Upper lobe of left lung (tissue), 6 donors: ENCODE data around the gene PAX2. TPM values are rescaled to one million over a fixed set of nuclear protein-coding genes. Genes with fewer than 3 reads are reported as not detected.
"Not testable (repeated sequence)": the region's sequence is repeated elsewhere in the genome, so short reads cannot be mapped to it uniquely, and the experiment has no call there.

Experiments
- ATAC-seq, 2 donors: fragments of 200-7000 bp; cut with Tn5 transposase; one replicate each; pipeline ENCODE4 v1.9.1; 2022; ENCODE audit warnings: mild to moderate bottlenecking in 2 of 2, moderate library complexity in 2 of 2; ENCODE audit not compliant: low FRiP score in 2 of 2
- DNase-seq, 2 donors: peaks; one replicate each; pipeline ENCODE4 v3.0.0-alpha.2; 2019 to 2020
- H3K27ac ChIP-seq, 4 donors: fragments of 200-600 bp; sonication (generic); one replicate each; pipeline ENCODE4 v1.5.1; 2016 to 2019
- H3K27me3 ChIP-seq, 4 donors: fragments of 200-600 bp; sonication (generic); one replicate each; pipeline ENCODE4 v1.5.1; 2017 to 2019
- H3K36me3 ChIP-seq, 4 donors: fragments of 200-600 bp; sonication (generic); one replicate each; pipeline ENCODE4 v1.5.1; 2016 to 2019
- H3K4me1 ChIP-seq, 4 donors: fragments of 200-600 bp; sonication (generic); one replicate each; pipeline ENCODE4 v1.5.1; 2018 to 2019
- H3K4me3 ChIP-seq, 4 donors: fragments of 200-600 bp; sonication (generic); one replicate each; pipeline ENCODE4 v1.5.1; 2017 to 2019; ENCODE audit warnings: mild to moderate bottlenecking in 2 of 4, moderate library complexity in 1 of 4
- H3K9me3 ChIP-seq, 4 donors: fragments of 200-600 bp; sonication (generic); one replicate each; pipeline ENCODE4 v1.5.1; 2018 to 2019
- EP300 ChIP-seq, 4 donors: sonication (generic); formaldehyde crosslinking; IDR thresholded peaks; one replicate each; pipeline ENCODE4 v1.5.1; 2017; ENCODE audit warnings: antibody characterized with exemption in 4 of 4, control low read depth in 2 of 4
- POLR2A ChIP-seq, 4 donors: fragments of 450-650 bp; IDR thresholded peaks; one replicate each; pipeline ENCODE4 v1.5.1; 2016 to 2017; ENCODE audit warnings: antibody characterized with exemption in 4 of 4, mild to moderate bottlenecking in 2 of 4
- POLR2AphosphoS5 ChIP-seq, 2 donors: sonication (generic); formaldehyde crosslinking; IDR thresholded peaks; one replicate each; pipeline ENCODE4 v1.5.1; 2017; ENCODE audit warnings: antibody characterized with exemption in 2 of 2
- WGBS, 2 donors: methylation state at CpG; one replicate each; pipeline ENCODE4 v1.1.5; 2017 to 2018; 5-methylcytosine and 5-hydroxymethylcytosine counted together
- total RNA-seq, 6 donors: library from RNA; depleted of rRNA in 4 of 6; stranded (reverse); fragments of >200 nt in 4 of 6; gene quantifications; one replicate each; pipeline versions ENCODE4 v1.1.0 to v1.2.1, GENCODE V29; 2016 to 2021
- TF ChIP-seq, protein P1 (sequence below), 6 experiments: fragments of 450-650 bp in 4 of 6; fragments of 200-600 bp in 2 of 6; sonication (generic) in 2 of 6; IDR thresholded peaks; one replicate each; pipeline ENCODE4 v1.5.1; 2016 to 2019; ENCODE audit warnings: antibody characterized with exemption in 6 of 6
- donor health status: DM: no; HTN: no; CAD: no; lungs with moderate emphysema.
- donor health status: DM: no; HTN: yes; CAD: no; lungs with severe emphysema.

Gene PAX2
- total RNA-seq, result under 1 TPM in 1 of 6 donors, not detected in 5; 0.07 TPM

DNA sequence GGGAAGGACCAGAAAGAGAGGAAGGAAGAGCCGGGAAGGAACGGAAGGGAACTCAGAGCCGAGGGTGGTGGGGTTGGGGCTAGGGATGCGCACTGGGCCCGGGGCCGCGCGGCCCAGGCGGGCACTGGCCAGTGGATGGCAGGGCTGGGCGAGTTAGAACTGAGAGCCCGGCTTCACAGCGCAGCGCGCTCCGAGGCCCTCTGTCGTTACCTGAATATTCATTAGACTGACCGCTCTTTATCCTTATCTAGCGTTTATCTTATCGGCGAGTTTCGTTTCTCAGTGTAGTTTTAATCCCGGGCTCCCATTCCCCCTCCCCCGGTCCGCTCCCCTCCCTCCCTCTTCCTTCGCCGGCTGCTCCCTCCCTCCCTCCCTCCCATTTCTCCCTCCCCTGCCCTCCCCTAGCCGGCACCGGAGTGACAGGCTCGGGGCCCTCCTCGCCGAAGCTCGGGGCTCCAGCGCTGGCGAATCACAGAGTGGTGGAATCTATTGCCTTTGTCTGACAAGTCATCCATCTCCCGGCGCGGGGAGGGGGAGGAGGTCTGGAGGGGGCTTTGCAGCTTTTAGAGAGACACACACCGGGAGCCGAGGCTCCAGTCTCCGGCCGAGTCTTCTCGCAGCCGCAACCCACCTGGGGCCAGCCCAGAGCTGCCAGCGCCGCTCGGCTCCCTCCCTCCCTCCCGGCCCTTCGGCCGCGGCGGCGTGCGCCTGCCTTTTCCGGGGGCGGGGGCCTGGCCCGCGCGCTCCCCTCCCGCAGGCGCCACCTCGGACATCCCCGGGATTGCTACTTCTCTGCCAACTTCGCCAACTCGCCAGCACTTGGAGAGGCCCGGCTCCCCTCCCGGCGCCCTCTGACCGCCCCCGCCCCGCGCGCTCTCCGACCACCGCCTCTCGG, at the start of gene PAX2:
Gene PAX2, plus strand, starts transcription at position 596 of the 895 bp plus-strand sequence. CDS start 679 bp downstream, outside the sequence.
- Histone ChIP-seq H3K4me3 (peak within 1 kb of the TSS; percentile 13 to 39 (median 24)), H3K27me3 (peaks cover 5 to 94% (median 64%) of the 10 kb centered on the region in 4 donors), H3K4me1 (peaks cover 35 to 65% (median 47%) of the 10 kb centered on the region in 4 donors), H3K36me3 (no peaks in the 10 kb centered on the region), H3K27ac (no peak within 1 kb of the TSS), H3K9me3 (no peaks in the 10 kb centered on the region)
- DNase-seq (peak in 1 of 2 donors; percentile 83), ATAC-seq (no peak)
- WGBS, 2 donors, result 1 to 2% methylated on average over 34 to 63 of the region's 75 CpGs
- TF ChIP-seq EP300 (IDR thresholded peaks at IDR 0.05) (no peak), POLR2A (IDR thresholded peaks at IDR 0.05) (no peak), POLR2AphosphoS5 (IDR thresholded peaks at IDR 0.05) (no peak)
- TF ChIP-seq, protein P1, sequence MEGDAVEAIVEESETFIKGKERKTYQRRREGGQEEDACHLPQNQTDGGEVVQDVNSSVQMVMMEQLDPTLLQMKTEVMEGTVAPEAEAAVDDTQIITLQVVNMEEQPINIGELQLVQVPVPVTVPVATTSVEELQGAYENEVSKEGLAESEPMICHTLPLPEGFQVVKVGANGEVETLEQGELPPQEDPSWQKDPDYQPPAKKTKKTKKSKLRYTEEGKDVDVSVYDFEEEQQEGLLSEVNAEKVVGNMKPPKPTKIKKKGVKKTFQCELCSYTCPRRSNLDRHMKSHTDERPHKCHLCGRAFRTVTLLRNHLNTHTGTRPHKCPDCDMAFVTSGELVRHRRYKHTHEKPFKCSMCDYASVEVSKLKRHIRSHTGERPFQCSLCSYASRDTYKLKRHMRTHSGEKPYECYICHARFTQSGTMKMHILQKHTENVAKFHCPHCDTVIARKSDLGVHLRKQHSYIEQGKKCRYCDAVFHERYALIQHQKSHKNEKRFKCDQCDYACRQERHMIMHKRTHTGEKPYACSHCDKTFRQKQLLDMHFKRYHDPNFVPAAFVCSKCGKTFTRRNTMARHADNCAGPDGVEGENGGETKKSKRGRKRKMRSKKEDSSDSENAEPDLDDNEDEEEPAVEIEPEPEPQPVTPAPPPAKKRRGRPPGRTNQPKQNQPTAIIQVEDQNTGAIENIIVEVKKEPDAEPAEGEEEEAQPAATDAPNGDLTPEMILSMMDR (IDR thresholded peaks at IDR 0.05), result no peak

DNA sequence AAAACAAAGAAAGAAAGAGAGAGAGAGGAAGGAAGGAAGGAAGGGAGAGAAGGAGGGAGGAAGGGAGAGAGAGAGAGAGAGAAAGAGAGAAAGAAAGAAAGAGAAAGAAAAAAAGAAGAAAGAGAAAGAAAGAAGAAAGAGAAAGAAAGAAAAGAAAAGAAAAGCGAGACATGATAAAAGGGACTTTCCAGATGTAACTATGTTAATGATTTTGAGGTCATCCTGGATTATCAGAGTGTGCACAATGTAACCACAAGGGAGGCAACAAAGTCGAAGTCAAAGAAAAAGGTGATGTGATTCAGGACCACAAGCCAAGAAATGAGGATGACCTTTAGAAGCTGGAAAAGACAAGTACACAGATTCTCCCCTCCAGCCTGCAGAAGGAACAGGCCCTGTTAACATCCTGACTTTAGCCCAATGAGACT, 48.9 kb upstream of the PAX2 start:
- Histone ChIP-seq H3K36me3 (no peaks in the 10 kb centered on the region), H3K27me3 (no peaks in the 10 kb centered on the region), H3K4me3 (no peak overlapping the region), H3K9me3 (no peaks in the 10 kb centered on the region), H3K4me1 (no peaks in the 10 kb centered on the region), H3K27ac (no peak overlapping the region)
- TF ChIP-seq POLR2AphosphoS5 (IDR thresholded peaks at IDR 0.05) (no peak), EP300 (IDR thresholded peaks at IDR 0.05) (no peak), POLR2A (IDR thresholded peaks at IDR 0.05) (no peak)
- TF ChIP-seq, protein P1 (IDR thresholded peaks at IDR 0.05), result no peak
- DNase-seq, result no peak
- WGBS, 2 donors, result 60 to 67% methylated on average over 2 of the region's 2 CpGs
- no peak for ATAC-seq

DNA sequence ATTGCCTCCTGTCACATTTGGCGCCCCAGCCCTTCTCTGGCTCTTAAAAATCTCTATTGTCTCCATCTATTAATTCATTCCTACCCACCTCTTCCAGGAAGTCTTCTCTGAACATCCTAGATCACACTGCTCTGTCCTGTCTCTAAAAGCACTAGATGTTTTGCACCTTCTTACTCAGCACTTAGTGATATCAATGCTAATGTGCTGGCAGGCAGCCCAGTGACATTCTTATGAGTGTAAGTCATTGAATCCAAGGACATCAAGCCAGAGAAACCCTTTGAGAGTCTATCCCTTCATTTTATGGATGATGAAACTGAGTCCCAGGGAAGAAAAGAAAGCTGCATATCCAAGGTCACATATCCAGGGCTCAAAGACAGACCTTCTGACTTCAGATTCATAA, 48.3 kb upstream of the PAX2 start:
- H3K27ac ChIP-seq, result no peak overlapping the region
- 90 to 94% methylated on average over 1 of the region's 1 CpG for WGBS, 2 donors
- DNase-seq (no peak), ATAC-seq (no peak)
- TF ChIP-seq POLR2A (IDR thresholded peaks at IDR 0.05) (no peak), EP300 (IDR thresholded peaks at IDR 0.05) (no peak)
- no peaks in the 10 kb centered on the region for H3K36me3 ChIP-seq
- H3K27me3 ChIP-seq, result no peaks in the 10 kb centered on the region
- H3K4me3 ChIP-seq, result no peak overlapping the region
- no peaks in the 10 kb centered on the region for H3K9me3 ChIP-seq
- no peaks in the 10 kb centered on the region for H3K4me1 ChIP-seq

DNA sequence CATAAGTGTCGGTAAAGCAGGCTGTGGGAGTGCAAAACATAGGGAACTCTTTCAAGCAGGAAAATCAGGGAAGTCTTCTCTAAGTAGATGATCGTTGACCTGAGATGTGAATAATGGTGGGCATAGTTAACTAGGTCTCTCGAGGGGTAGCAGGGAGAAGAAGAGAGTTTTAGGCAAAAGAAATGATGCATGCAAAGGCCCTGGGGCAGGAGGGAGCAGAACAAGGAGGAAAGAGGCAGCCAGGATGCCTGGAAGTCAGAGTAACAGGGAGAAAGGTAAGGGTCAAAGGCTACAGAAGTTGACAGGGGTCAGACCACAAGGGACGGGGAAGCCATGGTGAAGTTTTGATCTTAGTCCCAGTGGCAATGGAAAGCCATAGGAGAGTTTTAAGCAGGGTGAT, 47.8 kb upstream of the PAX2 start:
- H3K4me1 ChIP-seq, result no peaks in the 10 kb centered on the region
- WGBS, 2 donors, result 65 to 68% methylated on average over 4 of the region's 4 CpGs
- TF ChIP-seq, protein P1 (IDR thresholded peaks at IDR 0.05), result no peak
- no peak for TF ChIP-seq POLR2AphosphoS5 (IDR thresholded peaks at IDR 0.05)
- no peak for TF ChIP-seq POLR2A (IDR thresholded peaks at IDR 0.05)
- H3K36me3 ChIP-seq, result no peaks in the 10 kb centered on the region
- H3K4me3 ChIP-seq, result no peak overlapping the region
- H3K27me3 ChIP-seq, result no peaks in the 10 kb centered on the region
- ATAC-seq (no peak), DNase-seq (no peak)
- no peaks in the 10 kb centered on the region for H3K9me3 ChIP-seq
- no peak overlapping the region for H3K27ac ChIP-seq

DNA sequence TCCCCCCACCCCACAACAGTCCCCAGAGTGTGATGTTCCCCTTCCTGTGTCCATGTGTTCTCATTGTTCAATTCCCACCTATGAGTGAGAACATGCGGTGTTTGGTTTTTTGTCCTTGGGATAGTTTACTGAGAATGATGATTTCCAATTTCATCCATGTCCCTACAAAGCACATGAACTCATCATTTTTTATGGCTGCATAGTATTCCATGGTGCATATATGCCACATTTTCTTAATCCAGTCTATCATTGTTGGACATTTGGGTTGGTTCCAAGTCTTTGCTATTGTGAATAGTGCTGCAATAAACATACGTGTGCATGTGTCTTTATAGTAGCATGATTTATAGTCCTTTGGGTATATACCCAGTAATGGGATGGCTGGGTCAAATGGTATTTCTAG, 43.7 kb upstream of the PAX2 start:
- not testable (repeated sequence) for H3K9me3 ChIP-seq, H3K4me3 ChIP-seq, H3K27me3 ChIP-seq, H3K27ac ChIP-seq, H3K4me1 ChIP-seq, ATAC-seq, DNase-seq, H3K36me3 ChIP-seq
- WGBS, 2 donors, result 80 to 93% methylated on average over 2 of the region's 2 CpGs
